Subcutaneous adipose tissue (tissue), 4 donors: ENCODE measurements around the gene PID1. TPM values are rescaled to one million over a fixed set of nuclear protein-coding genes. Genes with fewer than 3 reads are reported as not detected.

ENCODE experiments used
- small RNA-seq: library from RNA; depleted of rRNA; stranded (forward); fragments of <200 nt; gene quantifications from one replicate; pipeline ENCODE3, GENCODE V24; 2016
- total RNA-seq, 4 donors: library from RNA; depleted of rRNA; stranded (reverse); fragments of >200 nt; gene quantifications; one replicate each; pipeline ENCODE4 v1.1.0, GENCODE V29; 2016
- TF ChIP-seq, protein P1 (sequence below): fragments of 450-650 bp; IDR thresholded peaks from one replicate; pipeline ENCODE4 v1.5.1; 2016; ENCODE audit warnings: low read depth, mild to moderate bottlenecking, control low read depth, antibody characterized with exemption, moderate library complexity

PID1 gene
- total RNA-seq, 4 donors from 2014 or later, result 25.8 to 59.9 (median 58.4) TPM

DNA sequence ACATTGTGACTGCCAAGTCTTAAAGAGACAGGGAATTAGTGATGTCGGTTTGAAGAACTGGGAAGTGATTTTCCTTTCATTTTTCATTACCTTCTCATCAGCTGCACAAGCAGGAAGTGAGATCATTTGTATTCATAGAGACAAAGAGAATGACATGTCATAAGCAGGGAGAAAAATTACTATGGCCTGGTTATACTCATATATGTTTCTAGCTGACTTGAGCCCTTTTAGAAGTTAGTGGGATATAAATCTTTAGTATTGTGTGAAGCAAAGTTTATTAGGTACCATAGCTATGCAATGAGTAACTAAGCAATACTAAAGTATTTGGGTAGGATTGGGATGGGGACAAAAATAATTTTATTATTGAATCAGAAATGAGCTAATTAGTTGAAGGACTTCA lies 284.1 kb downstream of the PID1 start:
- TF ChIP-seq, protein P1, sequence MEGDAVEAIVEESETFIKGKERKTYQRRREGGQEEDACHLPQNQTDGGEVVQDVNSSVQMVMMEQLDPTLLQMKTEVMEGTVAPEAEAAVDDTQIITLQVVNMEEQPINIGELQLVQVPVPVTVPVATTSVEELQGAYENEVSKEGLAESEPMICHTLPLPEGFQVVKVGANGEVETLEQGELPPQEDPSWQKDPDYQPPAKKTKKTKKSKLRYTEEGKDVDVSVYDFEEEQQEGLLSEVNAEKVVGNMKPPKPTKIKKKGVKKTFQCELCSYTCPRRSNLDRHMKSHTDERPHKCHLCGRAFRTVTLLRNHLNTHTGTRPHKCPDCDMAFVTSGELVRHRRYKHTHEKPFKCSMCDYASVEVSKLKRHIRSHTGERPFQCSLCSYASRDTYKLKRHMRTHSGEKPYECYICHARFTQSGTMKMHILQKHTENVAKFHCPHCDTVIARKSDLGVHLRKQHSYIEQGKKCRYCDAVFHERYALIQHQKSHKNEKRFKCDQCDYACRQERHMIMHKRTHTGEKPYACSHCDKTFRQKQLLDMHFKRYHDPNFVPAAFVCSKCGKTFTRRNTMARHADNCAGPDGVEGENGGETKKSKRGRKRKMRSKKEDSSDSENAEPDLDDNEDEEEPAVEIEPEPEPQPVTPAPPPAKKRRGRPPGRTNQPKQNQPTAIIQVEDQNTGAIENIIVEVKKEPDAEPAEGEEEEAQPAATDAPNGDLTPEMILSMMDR, result no peak

DNA sequence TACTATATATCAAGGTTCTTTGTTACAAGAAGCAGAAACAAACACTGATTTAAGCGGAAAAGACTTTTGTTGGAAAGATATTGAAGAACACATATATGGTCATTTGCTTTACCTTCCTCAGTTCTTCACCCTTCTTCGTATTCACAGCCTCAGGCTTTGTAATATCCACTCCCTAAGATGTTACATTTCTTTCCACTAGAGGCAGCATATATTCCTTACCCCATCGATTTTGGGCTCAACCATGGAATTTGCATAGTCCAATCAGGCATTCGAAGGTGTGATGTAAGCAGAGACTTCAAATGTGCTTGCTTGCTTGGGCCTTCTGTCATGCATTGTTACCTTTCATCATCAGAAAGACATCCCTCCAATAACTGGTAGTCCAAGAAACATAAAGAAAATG lies 287.4 kb downstream of the PID1 start:
- TF ChIP-seq, protein P1, result no peak

DNA sequence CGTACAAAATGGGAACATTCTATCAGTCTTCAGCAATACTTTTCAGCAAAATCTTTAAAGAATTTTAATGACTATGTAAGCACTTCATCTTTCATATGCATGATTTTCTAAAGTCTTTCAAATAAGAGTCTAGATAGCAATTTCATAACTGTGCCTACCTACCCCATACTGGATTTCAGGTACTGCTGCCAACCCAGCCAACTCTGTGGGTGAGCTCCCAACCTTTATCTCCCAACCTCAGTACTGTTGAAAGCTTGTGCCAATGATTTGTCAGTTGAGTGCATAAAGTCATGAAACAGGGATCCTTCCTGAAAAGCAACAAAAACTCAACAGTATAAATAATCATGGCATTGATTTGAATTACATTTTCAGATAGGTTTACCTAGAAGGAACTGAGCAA lies 296.9 kb downstream of the PID1 start:
- TF ChIP-seq, protein P1, result no peak

Small RNA genes within 50 kb of the gene (small RNA-seq; reads per million reads assigned to genes)
- gene RN7SKP283, result not detected
